Esophagus muscularis mucosa (tissue), 4 donors: ENCODE data around the gene KRT5.

Experiments
- CTCF ChIP-seq, 3 experiments: fragments of 200-600 bp in 2 of 3; fragments of 450-650 bp in 1 of 3; sonication (generic) in 2 of 3; IDR thresholded peaks; one replicate each; pipeline ENCODE4 v1.5.1; 2017 to 2019; ENCODE audit warnings: antibody characterized with exemption in 3 of 3, mild to moderate bottlenecking in 2 of 3, moderate library complexity in 1 of 3
- EP300 ChIP-seq: sonication (generic); formaldehyde crosslinking; IDR thresholded peaks from one replicate; pipeline ENCODE4 v1.6.1; 2017; ENCODE audit warnings: antibody characterized with exemption
- POLR2A ChIP-seq: fragments of 450-650 bp; IDR thresholded peaks from one replicate; pipeline ENCODE4 v1.6.1; 2017; ENCODE audit warnings: antibody characterized with exemption, moderate library complexity, mild to moderate bottlenecking, low read depth
- POLR2AphosphoS5 ChIP-seq, 2 donors: sonication (generic); formaldehyde crosslinking; IDR thresholded peaks; one replicate each; pipeline ENCODE4 v1.6.1; 2017; ENCODE audit warnings: antibody characterized with exemption in 2 of 2

- TF ChIP-seq POLR2A = no peak
- no peak for TF ChIP-seq CTCF (IDR thresholded peaks at IDR 0.05)
- no peak for TF ChIP-seq EP300
- TF ChIP-seq POLR2AphosphoS5 (IDR thresholded peaks at IDR 0.05) = no peak
Observed at GRCh38 chr12:52535574-52535973, 15.4 kb upstream of the KRT5 start.
